Measurements from ENCODE around the gene SNX20. TPM values are rescaled to one million over a fixed set of nuclear protein-coding genes. Genes with fewer than 3 reads are reported as not detected.
A peak's percentile ranks its signal among the peaks of the same experiment; 100 is the strongest.

SNX20 gene
- total RNA-seq, 2 donors from 2014 or later, result 0.82 to 2.5 TPM

- Histone ChIP-seq H3K4me3 (no peak overlapping the region), H3K27me3 (replicated peaks; ENCODE audit: insufficient read depth) (no peaks in the 10 kb centered on the region), H3K9me3 (no peaks in the 10 kb centered on the region), H3K27ac (no peak overlapping the region), H3K36me3 (no peaks in the 10 kb centered on the region), H3K4me1 (replicated peaks) (no peaks in the 10 kb centered on the region)
- intact Hi-C loops (cut with DNase I), result no loop called here
- 35% methylated on average over 20 of the region's 20 CpGs for WGBS
- DNase-seq (ENCODE audit: low spot score), result no peak
- no peak for TF ChIP-seq POLR2AphosphoS5 (IDR thresholded peaks at IDR 0.05)
- no peak for TF ChIP-seq CTCF (IDR thresholded peaks at IDR 0.05)
- TF ChIP-seq POLR2A (IDR thresholded peaks at IDR 0.05), result no peak
Measured at GRCh38 chr16:50645563-50646220, 35.4 kb downstream of the SNX20 start.

- no peaks in the 10 kb centered on the region for H3K36me3 ChIP-seq
- WGBS, result 48% methylated on average over 6 of the region's 6 CpGs
- no peak overlapping the region for H3K4me3 ChIP-seq
- no peaks in the 10 kb centered on the region for H3K4me1 ChIP-seq (replicated peaks)
- TF ChIP-seq CTCF (IDR thresholded peaks at IDR 0.05) (peak in 2 of 4 experiments; percentile 30 to 51), POLR2A (IDR thresholded peaks at IDR 0.05) (no peak)
- H3K27ac ChIP-seq, result no peak overlapping the region
- no peaks in the 10 kb centered on the region for H3K27me3 ChIP-seq (replicated peaks; ENCODE audit: insufficient read depth)
- no peak for DNase-seq (ENCODE audit: low spot score)
- intact Hi-C loops (cut with DNase I), result loop anchor here (5.0 kb wide), 1 partner anchor 272 kb away; no protein-coding TSS in a partner anchor
- H3K9me3 ChIP-seq, result no peaks in the 10 kb centered on the region
Measured at GRCh38 chr16:50644729-50645128, 36.4 kb downstream of the SNX20 start.

DNA sequence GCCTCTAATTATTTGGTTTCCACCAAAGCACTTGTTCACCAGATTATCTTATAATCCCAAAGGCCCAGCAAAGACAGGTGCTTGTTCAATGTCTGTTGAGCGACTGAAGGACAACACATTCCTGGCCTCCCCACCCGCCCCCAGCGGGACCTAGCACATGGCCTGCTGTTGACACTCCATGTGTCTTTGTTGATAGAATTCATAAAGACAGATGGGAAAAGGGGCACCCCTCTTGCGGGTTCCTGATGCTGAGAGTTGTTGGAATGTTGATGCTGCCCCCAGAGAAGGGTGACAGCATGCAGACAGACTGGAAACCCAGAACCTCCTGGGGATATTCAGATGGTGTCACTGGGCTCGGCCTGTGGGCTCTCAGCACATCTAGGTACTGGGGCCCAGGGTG is 36.9 kb downstream of the SNX20 start:
- WGBS, result 94% methylated on average over 5 of the region's 5 CpGs
- no peak for DNase-seq (ENCODE audit: low spot score)
- H3K4me1 ChIP-seq (replicated peaks), result no peaks in the 10 kb centered on the region
- H3K36me3 ChIP-seq, result no peaks in the 10 kb centered on the region
- H3K27me3 ChIP-seq (replicated peaks; ENCODE audit: insufficient read depth), result no peaks in the 10 kb centered on the region
- intact Hi-C loops (cut with DNase I), result loop anchor here (5.0 kb wide), 1 partner anchor 272 kb away; no protein-coding TSS in a partner anchor
- H3K27ac ChIP-seq, result no peak overlapping the region
- TF ChIP-seq POLR2AphosphoS5 (IDR thresholded peaks at IDR 0.05), result no peak
- TF ChIP-seq POLR2A (IDR thresholded peaks at IDR 0.05), result no peak
- TF ChIP-seq CTCF (IDR thresholded peaks at IDR 0.05), result no peak
- H3K4me3 ChIP-seq, result no peak overlapping the region
- no peaks in the 10 kb centered on the region for H3K9me3 ChIP-seq

- no peaks in the 10 kb centered on the region for H3K36me3 ChIP-seq
- TF ChIP-seq CTCF (IDR thresholded peaks at IDR 0.05) (no peak), POLR2A (IDR thresholded peaks at IDR 0.05) (no peak), POLR2AphosphoS5 (IDR thresholded peaks at IDR 0.05) (no peak)
- H3K27me3 ChIP-seq (replicated peaks; ENCODE audit: insufficient read depth), result no peaks in the 10 kb centered on the region
- H3K27ac ChIP-seq, result no peak overlapping the region
- H3K4me3 ChIP-seq, result no peak overlapping the region
- H3K9me3 ChIP-seq, result no peaks in the 10 kb centered on the region
- H3K4me1 ChIP-seq (replicated peaks), result no peaks in the 10 kb centered on the region
- 87% methylated on average over 4 of the region's 4 CpGs for WGBS
- DNase-seq (ENCODE audit: low spot score), result no peak
- intact Hi-C loops (cut with DNase I), result loop anchor here (5.0 kb wide), 1 partner anchor 271 kb away; no protein-coding TSS in a partner anchor
Measured at GRCh38 chr16:50643192-50643591, 37.9 kb downstream of the SNX20 start.

- 85% methylated on average over 5 of the region's 5 CpGs for WGBS
- Histone ChIP-seq H3K4me3 (no peak overlapping the region), H3K9me3 (no peaks in the 10 kb centered on the region), H3K36me3 (no peaks in the 10 kb centered on the region), H3K27me3 (replicated peaks; ENCODE audit: insufficient read depth) (no peaks in the 10 kb centered on the region), H3K4me1 (replicated peaks) (no peaks in the 10 kb centered on the region), H3K27ac (no peak overlapping the region)
- intact Hi-C loops (cut with DNase I), result loop anchor here (5.0 kb wide), 1 partner anchor 270 kb away; no protein-coding TSS in a partner anchor
- TF ChIP-seq CTCF (IDR thresholded peaks at IDR 0.05) (no peak), POLR2AphosphoS5 (IDR thresholded peaks at IDR 0.05) (no peak)
- DNase-seq (ENCODE audit: low spot score), result no peak
Measured at GRCh38 chr16:50642349-50642748, 38.8 kb downstream of the SNX20 start.

All from prostate gland (tissue), 2 donors.